AG08396 (cell line): ENCODE measurements around the gene ALPK3.
"Not testable (repeated sequence)": the region's sequence is repeated elsewhere in the genome, so short reads cannot be mapped to it uniquely, and the experiment has no call there.

Experiments used
- DNase-seq: peaks from one replicate; pipeline ENCODE4 v3.0.0; 2012; ENCODE audit warnings: low spot score, mixed read lengths

Gene ALPK3

DNA sequence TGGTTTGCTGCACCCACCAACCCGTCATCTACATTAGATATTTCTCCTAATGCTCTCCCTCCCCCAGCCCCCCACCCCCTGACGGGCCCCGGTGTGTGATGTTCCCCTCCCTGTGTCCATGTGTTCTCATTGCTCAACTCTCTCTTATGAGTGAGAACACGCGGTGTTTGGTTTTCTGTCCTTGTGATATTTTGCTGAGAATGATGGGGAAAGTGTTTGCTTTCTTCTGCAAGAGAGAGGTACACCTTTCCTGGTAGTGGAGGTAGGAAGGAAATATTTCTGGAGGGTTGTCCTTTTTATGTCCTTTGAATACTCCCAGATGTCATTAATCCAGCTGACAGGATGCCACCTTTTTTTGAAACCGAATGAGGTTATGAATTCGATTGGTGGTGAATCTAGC, 56.8 kb downstream of the ALPK3 start:
- DNase-seq = no peak

DNA sequence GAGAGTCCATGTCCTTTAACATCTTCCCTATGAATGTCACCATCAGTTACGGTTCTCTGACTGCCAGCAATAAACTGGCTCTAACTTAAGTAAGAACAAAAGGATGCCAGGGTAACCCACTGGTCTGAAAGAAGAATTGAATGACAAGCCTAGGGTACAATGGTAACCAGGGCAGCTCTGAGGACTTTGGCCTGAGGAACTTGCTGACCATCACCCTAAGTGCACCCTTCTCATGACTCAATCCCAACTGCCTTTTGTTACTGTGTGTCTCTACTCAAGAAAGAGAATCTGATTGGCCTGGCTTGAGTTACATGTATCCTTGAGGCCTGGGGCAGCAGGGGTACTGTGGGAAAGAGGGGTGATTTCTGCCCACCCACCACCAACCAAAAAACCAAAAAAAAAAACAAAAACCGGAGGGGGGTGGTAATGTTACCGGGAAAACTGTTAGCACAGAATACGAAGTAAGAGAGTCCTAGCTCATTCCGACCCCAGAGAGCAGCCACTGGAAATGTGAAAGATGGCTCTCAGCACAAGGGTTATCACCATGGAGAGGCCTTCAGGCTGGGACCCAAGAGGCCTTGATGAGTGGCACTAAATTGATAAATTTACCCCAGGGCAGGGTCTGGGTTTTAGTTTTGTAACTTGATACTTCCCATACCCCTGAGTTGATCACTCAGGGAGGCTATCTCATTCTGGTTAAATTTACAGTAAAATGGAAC, 58.0 kb downstream of the ALPK3 start:
- no peak for DNase-seq

- DNase-seq = no peak
Observed at GRCh38 chr15:84876269-84876668, 59.1 kb downstream of the ALPK3 start.

DNA sequence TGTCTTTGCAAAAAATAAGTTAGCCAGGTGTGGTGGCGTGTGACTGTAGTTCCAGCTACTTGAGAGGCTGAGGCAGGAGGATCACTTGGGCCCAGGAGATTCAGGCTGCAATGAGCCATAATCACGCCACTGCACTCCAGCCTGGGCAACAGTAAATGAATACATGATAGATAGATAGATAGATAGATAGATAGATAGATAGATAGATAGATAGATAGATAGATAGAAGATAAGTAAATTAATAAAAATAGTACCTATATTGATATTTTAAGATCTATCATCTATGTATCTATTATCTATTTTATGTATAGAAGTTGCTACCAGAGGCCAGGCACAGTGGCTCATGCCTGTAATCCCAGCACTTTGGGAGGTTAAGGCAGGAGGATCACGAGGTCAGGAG, 60.5 kb downstream of the ALPK3 start:
- DNase-seq = not testable (repeated sequence)

- peak; percentile 74 for DNase-seq
Observed at GRCh38 chr15:84878504-84878903, 61.3 kb downstream of the ALPK3 start.

- DNase-seq = no peak
Observed at GRCh38 chr15:84879088-84879780, 62.1 kb downstream of the ALPK3 start.

GRCh38 chr15:84880007-84880406, 62.9 kb downstream of the ALPK3 start:
- DNase-seq = no peak

DNA sequence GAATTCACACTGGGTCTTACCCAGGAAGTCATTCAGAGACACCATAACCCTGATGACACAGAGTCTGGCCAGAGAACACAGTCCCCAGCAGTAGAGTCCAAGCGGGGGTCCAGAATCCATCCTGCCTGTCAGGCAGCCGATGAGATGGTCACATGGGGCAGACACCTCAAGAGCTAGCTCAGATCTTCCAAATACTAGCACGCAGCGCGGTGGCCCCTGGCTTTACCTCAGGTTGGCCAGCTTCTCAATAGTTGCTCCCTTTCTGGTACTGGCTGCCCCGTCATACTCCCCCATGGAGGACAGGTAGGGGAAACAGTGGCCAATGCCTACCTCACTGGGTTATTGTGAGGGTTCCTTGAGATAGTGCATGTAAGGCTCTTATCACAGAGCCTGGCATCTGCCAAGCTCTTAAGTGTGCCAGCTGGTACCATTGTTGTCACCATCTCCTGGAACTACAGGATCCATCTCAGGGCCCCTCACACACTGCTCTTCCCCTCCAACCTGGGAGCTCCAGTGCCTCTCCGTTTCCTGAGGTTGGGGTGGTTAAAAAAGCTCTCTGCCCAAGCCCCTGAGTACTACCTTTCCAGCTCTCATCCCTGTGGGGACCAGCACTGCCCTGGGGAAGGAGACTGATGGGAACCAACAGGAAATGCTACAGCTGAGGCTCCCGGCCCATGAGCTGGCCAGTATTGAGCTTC, 63.8 kb downstream of the ALPK3 start:
- no peak for DNase-seq

GRCh38 chr15:84881520-84881830, 64.3 kb downstream of the ALPK3 start:
- DNase-seq = no peak

GRCh38 chr15:84883466-84883865, 66.3 kb downstream of the ALPK3 start:
- no peak for DNase-seq

- DNase-seq = no peak
Observed at GRCh38 chr15:84883916-84884781, 67.0 kb downstream of the ALPK3 start, which contains the start of gene SLC28A1. Gene SLC28A1, plus strand, starts transcription at chr15:84884662. Its CDS starts 3,099 bp downstream, at chr15:84887761.

- DNase-seq = no peak
Observed at GRCh38 chr15:84885801-84886200, 68.6 kb downstream of the ALPK3 start.

DNA sequence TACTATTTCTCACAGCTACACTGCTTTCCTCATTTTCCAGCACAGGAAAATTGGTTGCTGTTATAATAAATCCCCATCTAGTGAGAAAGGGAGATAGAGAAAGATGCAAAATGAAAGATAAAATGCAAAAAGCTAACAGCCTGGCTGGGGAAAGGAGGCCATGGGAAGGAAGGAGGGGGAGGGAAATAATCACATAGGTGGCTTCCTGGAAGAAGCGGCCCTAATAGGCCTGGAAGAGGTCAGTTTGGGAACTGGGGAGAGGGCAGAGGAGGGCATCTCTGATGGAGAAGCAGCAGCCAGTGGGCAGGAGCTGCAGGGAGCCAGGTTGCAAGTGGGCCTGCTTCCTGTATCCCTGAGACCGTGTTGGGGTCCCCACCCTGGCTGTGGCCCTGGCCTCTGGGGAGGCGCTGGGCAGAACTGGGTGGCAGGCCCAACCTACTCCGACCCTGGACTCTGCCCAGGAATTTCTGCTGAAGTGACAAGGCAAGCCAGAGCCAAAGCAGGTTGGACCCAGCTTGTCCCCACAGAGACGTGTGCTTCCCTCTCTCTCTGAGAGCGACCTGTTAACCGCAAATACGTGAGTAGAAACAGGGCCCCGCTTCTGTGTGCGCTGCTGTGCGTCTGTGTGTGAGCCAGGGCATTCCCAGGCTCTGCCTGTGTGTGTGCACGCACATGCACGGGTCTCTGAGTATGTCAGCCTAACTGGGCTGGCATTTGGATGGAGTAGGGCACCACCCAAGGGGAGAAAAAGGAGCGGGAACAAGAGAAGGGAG, 69.2 kb downstream of the ALPK3 start:
- no peak for DNase-seq

- DNase-seq = no peak
Observed at GRCh38 chr15:84886984-84887299, 69.8 kb downstream of the ALPK3 start.

DNA sequence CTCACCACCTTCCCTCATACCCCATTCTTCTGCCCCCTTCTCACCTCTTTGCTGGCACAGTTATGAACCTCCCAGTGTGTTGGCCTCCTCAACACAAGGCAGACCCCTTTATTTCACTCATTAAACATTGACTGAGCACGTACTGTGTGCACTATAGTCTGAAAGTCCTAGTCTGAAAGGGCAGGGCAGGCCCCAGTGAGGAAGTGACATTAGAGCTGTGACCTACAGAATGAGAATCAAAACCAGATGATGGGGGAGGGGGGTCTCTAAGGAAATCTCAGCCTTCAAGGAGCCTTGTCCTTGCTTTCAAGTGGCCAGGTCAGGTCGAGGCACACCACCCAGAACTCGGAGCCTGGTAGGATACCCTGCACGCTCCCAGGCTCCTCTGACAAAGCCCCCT, 70.8 kb downstream of the ALPK3 start:
- no peak for DNase-seq

DNA sequence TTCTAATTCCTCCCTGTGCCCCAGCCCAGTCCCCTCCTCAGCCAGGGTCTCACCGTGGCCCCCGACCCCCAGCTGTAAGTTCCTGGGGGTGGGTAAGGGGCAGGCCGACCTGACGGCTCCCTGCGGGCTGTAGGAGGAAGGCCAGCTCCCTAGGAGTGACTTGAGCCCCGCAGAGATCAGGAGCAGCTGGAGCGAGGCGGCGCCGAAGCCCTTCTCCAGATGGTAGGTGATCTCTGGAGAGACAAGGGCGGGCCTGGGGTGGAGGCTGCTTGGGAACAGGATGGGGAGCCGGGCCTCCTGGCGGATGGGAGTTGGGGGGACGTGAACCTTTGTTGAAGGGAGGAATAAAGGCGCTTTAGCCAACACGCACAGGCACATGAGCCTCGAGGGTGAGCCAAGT, 71.5 kb downstream of the ALPK3 start:
- DNase-seq = no peak

DNA sequence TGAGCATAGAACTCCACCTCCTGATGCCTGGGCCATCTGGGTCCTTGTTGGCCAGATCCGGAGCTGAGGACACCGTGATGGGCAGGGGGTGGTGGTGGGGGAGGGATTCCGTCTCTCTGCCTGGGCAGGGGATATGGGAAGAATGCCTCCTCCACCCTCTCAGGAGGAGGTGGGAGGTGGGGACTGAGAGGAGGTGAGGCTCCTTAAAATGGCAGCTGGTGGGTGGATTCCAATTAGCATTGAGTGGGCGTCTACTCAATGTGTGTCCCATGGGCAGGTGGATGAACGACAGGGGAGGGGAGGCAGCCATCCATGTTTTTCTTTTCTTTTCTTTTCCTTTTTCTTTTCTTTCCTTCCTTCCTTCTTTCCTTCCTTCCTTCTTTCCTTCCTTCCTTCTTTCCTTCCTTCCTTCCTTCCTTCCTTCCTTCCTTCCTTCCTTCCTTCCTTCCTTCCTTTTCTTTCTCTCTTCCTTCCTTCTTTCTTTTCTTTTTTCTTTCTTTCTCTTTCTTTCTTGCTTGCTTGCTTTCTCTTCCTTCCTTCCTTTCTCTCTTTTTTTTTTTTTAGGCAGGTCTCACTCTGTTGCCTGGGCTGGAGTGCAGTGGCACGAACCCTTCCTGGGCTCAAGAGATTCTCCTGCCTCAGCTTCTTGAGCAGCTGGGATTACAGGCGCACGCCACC, 72.3 kb downstream of the ALPK3 start:
- DNase-seq = no peak

DNA sequence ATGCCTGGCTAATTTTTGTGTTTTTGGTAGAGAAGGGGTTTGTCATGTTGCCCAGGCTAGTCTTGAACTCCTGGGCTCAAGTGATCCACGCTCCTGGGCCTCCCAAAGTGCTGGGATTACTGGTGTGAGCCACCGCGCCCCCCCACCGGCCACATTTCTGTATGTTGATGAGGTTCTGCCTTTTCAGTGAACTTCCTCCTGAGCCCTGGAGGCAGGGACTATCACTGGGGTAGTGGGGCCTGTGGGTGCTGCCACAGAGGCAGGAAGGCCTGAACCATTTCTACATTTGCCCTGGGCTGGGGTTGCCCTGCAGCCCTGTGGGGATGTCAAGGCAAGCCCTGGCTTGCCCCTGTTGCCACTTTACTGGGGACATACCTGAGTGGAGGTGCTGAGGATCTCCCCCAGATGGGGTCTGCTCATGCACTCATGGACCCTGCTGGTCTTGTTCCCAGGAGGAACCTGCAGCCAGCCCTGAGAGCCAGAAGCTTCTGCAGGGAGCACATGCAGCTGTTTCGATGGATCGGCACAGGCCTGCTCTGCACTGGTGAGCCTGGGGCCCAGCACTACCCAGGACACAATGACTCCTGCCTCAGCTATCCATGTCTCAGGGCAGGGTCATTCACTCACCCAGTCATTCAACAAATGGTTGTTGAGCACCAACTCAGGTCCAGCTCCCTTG, 73.0 kb downstream of the ALPK3 start:
- no peak for DNase-seq

GRCh38 chr15:84890670-84891162, 73.6 kb downstream of the ALPK3 start:
- no peak for DNase-seq

- no peak for DNase-seq
Observed at GRCh38 chr15:84891339-84891738, 74.2 kb downstream of the ALPK3 start.
